Measurements from ENCODE around the gene NRM. TPM values are rescaled to one million over a fixed set of nuclear protein-coding genes. Genes with fewer than 3 reads are reported as not detected.
"Not testable (repeated sequence)": the region's sequence is repeated elsewhere in the genome, so short reads cannot be mapped to it uniquely, and the experiment has no call there.

The NRM gene
- total RNA-seq, 1 experiment from 2014 or later = 20.1 TPM

GRCh38 chr6:30672445-30673253, 18.1 kb downstream of the NRM start, which contains the start of gene DHX16:
TSS of gene DHX16 (minus strand) at chr6:30673006. CDS start at chr6:30672841, 165 bp downstream.
- peak; percentile 94 for DNase-seq (ENCODE audit: low spot score)

- no peak for DNase-seq (ENCODE audit: low spot score)
These were observed 19.8 kb downstream of the NRM start for GRCh38 chr6:30670760-30671527.

- not testable (repeated sequence) for DNase-seq (ENCODE audit: low spot score)
These were observed 24.5 kb downstream of the NRM start for GRCh38 chr6:30666300-30666699.

- DNase-seq (ENCODE audit: low spot score) = no peak
These were observed 25.6 kb downstream of the NRM start for GRCh38 chr6:30664994-30665767.

GRCh38 chr6:30657922-30658321, 32.9 kb downstream of the NRM start:
- not testable (repeated sequence) for DNase-seq (ENCODE audit: low spot score)

GRCh38 chr6:30657454-30657853, 33.3 kb downstream of the NRM start:
- no peak for DNase-seq (ENCODE audit: low spot score)

- DNase-seq (ENCODE audit: low spot score) = no peak
These were observed 34.3 kb downstream of the NRM start for GRCh38 chr6:30656513-30656912.

GRCh38 chr6:30655743-30656094, 35.1 kb downstream of the NRM start:
- no peak for DNase-seq (ENCODE audit: low spot score)

GRCh38 chr6:30654798-30655742, 35.7 kb downstream of the NRM start:
- no peak for DNase-seq (ENCODE audit: low spot score)

- DNase-seq (ENCODE audit: low spot score) = no peak
These were observed 39.6 kb downstream of the NRM start for GRCh38 chr6:30651143-30651542.

GRCh38 chr6:30647242-30648116, 43.3 kb downstream of the NRM start:
- peak; percentile 49 for DNase-seq (ENCODE audit: low spot score)

- peak; percentile 91 for DNase-seq (ENCODE audit: low spot score)
These were observed 44.1 kb downstream of the NRM start, which contains the start of gene C6orf136 for GRCh38 chr6:30646450-30647241. TSS of gene C6orf136 (plus strand) at chr6:30647133. CDS start at chr6:30647232, 99 bp downstream.

GRCh38 chr6:30645989-30646388, 44.8 kb downstream of the NRM start:
- no peak for DNase-seq (ENCODE audit: low spot score)

- no peak for DNase-seq (ENCODE audit: low spot score)
These were observed 46.0 kb downstream of the NRM start for GRCh38 chr6:30644769-30645168.

- no peak for DNase-seq (ENCODE audit: low spot score)
These were observed 47.1 kb downstream of the NRM start for GRCh38 chr6:30643656-30644055.

- DNase-seq (ENCODE audit: low spot score) = no peak
These were observed 49.7 kb downstream of the NRM start for GRCh38 chr6:30641048-30641447.

GRCh38 chr6:30640481-30640880, 50.3 kb downstream of the NRM start:
- no peak for DNase-seq (ENCODE audit: low spot score)
